NOMO-1 (cell line): ENCODE measurements around the gene TEX54.
A peak's percentile ranks its signal among the peaks of the same experiment; 100 is the strongest.
"Not testable (repeated sequence)": the region's sequence is repeated elsewhere in the genome, so short reads cannot be mapped to it uniquely, and the experiment has no call there.

ENCODE experiments used
- DNase-seq, 2 experiments: peaks; one replicate each; lab custom pipeline; 2025; ENCODE audit not compliant: unreplicated experiment in 2 of 2; lab: John Stamatoyannopoulos, UW

The TEX54 gene

GRCh38 chr11:62832336-62833234 is at the start of gene TEX54:
Gene TEX54 (minus strand): TSS chr11:62832841.
- DNase-seq = peak in 1 of 2 experiments; percentile 40

DNA sequence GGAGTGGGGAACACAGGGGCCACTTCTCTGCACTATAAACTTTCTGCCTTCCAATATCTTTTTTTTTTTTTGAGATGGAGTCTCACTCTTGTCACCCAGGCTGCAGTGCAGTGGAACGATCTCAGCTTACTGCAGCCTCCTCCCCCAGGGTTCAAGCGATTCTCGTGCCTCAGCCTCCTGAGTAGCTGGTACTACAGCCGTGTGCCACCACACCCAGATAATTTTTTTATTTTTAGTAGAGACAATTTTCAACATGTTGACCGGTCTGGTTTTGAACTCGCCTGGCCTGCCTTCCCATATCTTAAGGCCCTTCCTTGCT is 49.7 kb upstream of the TEX54 start:
- DNase-seq = no peak

DNA sequence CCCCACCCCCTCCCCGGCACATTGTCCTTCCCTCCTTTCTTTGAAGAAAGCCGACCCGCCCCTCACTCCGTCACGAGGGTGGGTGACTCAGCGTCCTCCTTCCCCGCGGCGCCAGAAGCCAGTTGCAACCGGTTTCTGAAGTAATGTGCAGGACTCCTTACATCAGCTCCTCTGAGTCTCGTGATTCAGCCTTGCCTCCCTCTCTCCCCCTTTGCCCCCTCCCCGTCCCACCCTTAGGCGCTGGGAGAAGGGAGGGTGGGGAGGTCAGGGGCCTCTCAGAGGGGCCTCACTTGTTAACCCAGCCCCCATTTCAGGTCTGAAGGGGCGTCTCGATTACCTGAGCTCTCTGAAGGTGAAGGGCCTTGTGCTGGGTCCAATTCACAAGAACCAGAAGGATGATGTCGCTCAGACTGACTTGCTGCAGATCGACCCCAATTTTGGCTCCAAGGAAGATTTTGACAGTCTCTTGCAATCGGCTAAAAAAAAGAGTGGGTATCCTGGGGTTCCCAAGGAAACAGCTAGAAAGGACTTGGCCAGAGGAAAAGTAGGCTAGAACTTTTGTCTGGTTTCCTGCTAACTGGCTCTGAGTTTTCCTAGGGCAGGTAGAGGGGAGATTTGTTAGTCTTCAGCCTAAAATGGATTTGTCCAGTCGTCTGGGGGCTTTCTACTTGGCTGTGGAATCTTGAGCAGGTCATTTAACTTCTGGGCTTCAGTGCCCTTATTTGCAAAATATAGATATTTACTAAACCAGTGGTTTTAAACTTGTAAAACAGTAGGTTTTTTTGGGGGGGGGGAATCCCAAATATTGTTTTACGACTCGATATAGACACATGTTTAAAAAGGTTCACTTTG is 49.2 kb upstream of the TEX54 start:
- peak; percentile 94 to 95 for DNase-seq

DNA sequence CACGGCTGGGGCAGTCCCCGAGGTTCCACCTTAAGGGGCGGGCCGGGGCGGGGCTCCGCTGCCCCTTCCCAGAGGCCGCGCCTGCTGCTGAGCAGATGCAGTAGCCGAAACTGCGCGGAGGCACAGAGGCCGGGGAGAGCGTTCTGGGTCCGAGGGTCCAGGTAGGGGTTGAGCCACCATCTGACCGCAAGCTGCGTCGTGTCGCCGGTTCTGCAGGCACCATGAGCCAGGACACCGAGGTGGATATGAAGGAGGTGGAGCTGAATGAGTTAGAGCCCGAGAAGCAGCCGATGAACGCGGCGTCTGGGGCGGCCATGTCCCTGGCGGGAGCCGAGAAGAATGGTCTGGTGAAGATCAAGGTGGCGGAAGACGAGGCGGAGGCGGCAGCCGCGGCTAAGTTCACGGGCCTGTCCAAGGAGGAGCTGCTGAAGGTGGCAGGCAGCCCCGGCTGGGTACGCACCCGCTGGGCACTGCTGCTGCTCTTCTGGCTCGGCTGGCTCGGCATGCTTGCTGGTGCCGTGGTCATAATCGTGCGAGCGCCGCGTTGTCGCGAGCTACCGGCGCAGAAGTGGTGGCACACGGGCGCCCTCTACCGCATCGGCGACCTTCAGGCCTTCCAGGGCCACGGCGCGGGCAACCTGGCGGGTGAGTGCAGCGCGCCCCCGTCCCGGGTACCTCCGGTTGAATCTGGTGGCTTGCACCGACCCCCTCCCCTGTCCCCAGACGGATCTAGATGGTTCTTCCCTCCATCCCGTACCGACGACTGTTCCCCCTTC is 48.4 kb upstream of the TEX54 start, which contains the start of gene SLC3A2:
Gene SLC3A2 (plus strand): TSS at position 94 of the 776 bp plus-strand sequence. CDS start 128 bp downstream, at position 222.
- DNase-seq = peak; percentile 88 to 90

- peak; percentile 32 to 67 for DNase-seq
Observed at GRCh38 chr11:62880231-62880802, 47.7 kb upstream of the TEX54 start.

DNA sequence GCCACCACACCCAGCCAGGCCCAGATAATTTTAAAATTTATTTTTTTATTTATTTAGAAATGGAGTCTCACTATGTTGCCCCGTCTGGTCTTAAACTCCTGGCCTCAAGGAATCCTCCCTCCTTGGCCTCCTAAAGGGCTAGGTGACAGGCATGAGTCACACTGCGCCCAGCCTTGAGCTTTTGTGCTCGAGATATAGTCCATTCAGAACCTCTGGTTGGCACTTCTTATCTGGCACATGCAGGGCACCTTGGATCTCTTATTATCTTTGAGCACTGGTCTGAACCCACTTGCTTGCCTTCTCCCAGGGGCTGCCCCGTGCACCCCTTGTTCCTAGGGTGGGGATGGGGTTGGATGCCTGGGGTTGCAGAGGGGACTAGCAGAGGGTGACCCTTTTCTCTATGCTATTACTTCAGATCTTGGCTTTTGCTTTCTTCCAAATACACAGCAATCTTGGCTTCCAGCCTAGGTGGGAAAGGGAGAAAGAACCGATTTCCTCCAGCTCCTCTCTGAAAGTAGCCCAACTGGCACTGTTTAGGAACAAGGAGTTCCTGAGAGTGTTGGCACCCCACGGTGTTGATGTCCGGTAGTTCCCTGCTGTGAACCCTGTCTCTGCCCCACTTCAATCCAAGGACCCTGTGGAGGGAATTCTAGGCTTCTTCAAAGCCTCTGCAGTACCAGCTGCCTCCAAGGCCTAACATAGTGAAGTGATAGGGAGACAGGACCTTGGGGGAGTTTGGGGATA is 46.8 kb upstream of the TEX54 start:
- no peak for DNase-seq

- DNase-seq = no peak
Observed at GRCh38 chr11:62876712-62877111, 44.1 kb upstream of the TEX54 start.

DNA sequence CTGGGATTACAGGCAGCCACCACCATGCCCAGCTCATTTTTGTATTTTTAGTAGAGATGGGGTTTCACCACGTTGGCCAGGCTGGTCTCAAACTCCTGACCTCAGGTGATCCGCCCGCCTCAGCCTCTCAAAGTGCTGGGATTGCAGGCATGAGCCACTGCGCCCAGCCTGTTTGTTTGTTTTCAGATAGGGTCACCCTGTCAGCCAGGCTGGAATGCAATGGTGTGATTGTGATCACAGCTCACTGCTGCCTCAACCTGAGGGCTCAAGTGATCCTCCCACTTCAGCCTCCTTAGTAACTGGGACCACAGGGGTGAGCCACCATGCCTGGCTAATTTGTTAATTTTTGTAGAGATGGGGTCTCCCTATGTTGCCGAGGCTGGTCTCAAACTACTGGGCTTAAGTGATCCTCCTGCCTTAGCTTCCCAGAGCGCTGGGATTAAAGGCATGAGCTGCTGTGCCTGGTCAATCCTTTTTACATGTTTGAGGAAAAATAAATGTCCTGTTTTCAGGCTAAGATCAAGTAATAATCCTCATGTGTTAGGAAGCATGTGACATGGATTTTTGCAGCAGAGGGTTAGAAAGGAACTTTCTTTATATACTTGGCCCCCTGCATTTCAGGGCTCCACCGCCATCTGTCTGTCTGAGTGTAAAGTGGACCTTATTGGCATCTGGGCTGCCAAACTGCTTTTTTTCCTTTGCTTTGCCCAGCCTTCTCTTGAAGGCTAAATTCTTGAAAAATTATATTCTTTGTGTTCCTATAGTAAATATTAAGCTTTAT is 43.2 kb upstream of the TEX54 start:
- DNase-seq = no peak

DNA sequence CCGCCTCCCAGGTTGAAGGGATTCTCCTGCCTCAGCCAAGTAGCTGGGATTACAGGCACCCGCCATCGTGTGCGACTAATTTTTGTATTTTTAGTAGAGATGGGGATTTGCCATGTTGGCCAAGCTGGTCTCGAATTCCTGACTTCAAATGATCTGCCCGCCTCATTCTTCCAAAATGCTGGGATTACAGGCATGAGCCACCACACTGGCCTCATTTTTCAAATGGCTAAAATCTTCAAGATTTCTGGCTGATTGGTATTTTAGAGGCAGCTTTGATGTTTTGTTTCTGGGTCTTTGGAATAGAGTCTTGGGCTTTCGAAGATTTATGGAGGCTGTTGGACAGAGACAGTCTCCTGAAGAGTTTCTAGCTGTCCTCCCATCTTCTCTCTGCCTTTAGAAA is 42.2 kb upstream of the TEX54 start:
- no peak for DNase-seq

DNA sequence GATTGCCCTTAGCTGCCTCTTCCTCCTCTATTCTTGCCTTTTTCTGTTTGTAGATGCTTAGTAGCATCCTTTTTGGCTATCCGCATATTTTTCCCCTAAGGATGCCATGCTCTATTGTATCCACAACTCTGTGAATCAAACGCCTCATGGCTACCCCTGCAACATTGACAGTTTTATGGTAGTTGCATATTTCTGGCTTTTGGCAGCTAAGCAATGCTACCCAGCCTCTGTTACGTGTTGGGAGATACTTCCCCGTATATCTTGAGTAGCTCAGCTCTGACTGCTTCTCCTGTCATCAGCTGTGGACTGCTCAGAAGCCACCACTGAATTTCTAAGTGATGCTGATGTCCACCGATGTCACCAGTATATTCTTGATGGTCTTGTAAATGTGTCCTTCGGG is 33.0 kb upstream of the TEX54 start:
- no peak for DNase-seq

DNA sequence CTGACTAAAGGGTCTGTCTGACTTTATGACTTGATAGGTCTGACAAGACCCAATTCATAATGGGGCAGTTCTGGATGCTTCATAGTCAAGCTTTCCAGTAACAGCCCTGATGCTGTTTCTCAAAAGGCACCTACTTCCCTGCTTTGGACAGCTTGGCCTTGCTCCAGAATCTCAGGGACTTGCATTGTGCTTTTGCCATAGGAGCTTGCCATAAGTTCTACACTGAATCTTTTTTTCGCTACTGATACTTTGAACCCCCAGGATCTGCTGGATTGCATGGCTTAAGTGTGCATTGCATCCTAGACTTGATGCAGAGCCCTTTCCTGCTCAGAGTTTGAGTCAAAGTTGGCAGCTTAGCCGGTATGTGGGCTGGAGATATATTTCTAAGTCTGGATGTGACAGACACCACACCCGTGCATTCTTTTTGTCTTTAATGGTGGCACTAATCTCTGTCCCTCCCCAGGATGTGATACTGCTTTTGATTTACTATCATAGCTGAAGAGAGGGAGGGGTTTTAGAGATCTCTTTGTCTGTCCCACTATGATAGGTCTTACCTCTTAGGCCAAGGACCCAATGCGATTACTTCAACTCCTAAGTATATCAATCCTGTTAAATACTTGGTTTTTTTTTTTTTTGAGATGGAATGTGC is 31.2 kb upstream of the TEX54 start:
- DNase-seq = no peak

GRCh38 chr11:62861564-62862192 is 29.0 kb upstream of the TEX54 start:
- not testable (repeated sequence) for DNase-seq

GRCh38 chr11:62860835-62861563 is 28.4 kb upstream of the TEX54 start:
- DNase-seq = no peak

DNA sequence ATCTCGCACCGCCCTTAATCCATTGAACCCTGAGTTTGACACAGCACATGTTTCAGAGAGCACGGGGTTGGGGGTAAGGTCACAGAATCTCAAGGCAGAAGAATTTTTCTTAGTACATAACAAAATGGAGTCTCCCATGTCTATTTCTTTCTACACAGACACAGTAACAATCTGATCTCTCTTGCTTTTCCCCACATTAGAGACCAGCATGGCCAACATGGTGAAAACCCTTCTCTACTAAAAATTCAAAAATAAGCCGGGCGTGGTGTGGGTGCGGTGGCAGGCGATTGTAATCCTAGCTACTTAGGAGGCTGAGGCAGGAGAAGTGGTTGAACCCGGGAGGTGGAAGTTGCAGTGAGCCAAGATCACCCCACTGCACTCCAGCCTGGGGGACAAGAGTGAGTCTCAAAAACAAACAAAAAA is 26.7 kb upstream of the TEX54 start:
- DNase-seq = not testable (repeated sequence)

GRCh38 chr11:62858201-62858600 is 25.6 kb upstream of the TEX54 start:
- DNase-seq = no peak

- DNase-seq = no peak
Observed at GRCh38 chr11:62857541-62857982, 24.9 kb upstream of the TEX54 start.

GRCh38 chr11:62856333-62856895 is 23.8 kb upstream of the TEX54 start:
- no peak for DNase-seq
